ENCODE measurements around the gene NCAM1.

DNA sequence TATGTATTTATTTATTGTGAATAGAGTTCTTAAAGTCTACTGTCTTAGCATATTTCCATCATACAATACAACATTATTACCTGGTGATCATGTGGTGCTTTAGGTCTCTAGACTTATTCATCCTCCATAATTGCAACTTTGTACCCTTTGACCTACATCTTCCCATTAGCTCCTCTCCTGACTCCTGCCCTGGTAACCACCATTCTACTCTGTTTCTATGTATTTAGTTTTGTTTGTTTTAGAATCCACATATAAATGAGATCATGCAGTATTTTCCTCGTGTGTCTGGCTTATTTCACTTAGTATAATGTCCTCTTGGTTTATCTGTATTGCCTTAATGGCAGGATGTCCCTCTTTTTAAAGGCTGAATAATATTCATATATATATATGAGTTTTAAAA is 22.7 kb downstream of the NCAM1 start:
- no peak for TF ChIP-seq CTCF (optimal IDR thresholded peaks at IDR 0.05 in 1 of 3, IDR thresholded peaks at IDR 0.05 in 1 of 3, conservative IDR thresholded peaks at IDR 0.05 in 1 of 3; ENCODE audit: extremely low read depth in 1 of 3, insufficient read depth in 2 of 3, low read length in 3 of 3)
- no peak for TF ChIP-seq EZH2 (IDR thresholded peaks at IDR 0.05; ENCODE audit: low read length)
